Endodermal cell (in vitro differentiated cells): ENCODE results near the gene EMP3. TPM values are rescaled to one million over a fixed set of nuclear protein-coding genes. Genes with fewer than 3 reads are reported as not detected.

Experiments used
- DNase-seq: peaks from one replicate; pipeline ENCODE4 v3.0.0-alpha.2; 2017
- H3K27ac ChIP-seq: 2 replicates; pipeline ENCODE4 v1.5.1; 2013; ENCODE audit warnings: mild to moderate bottlenecking, low read depth, low read length, moderate library complexity
- H3K27me3 ChIP-seq: 2 replicates; pipeline ENCODE4 v1.6.1; 2013; ENCODE audit warnings: mild to moderate bottlenecking, low read length, moderate library complexity; ENCODE audit not compliant: insufficient read depth, control insufficient read depth, poor library complexity, severe bottlenecking
- H3K36me3 ChIP-seq: 2 replicates; pipeline ENCODE4 v1.7.0; 2013; ENCODE audit warnings: mild to moderate bottlenecking, low read length, moderate library complexity; ENCODE audit not compliant: control insufficient read depth, insufficient read depth
- H3K4me1 ChIP-seq: one replicate; pipeline ENCODE4 v1.7.0; 2013; ENCODE audit warnings: low read length; ENCODE audit not compliant: control insufficient read depth, insufficient read depth
- H3K4me3 ChIP-seq: 2 replicates; pipeline ENCODE4 v1.5.1; 2013; ENCODE audit warnings: mild to moderate bottlenecking, low read length, moderate library complexity
- H3K9ac ChIP-seq: 2 replicates; pipeline ENCODE4 v1.6.1; 2013; ENCODE audit warnings: mild to moderate bottlenecking, low read length, moderate library complexity; ENCODE audit not compliant: poor library complexity, severe bottlenecking; ENCODE audit errors: extremely low read depth
- H3K9me3 ChIP-seq: 2 replicates; pipeline ENCODE4 v1.6.1; 2013; ENCODE audit warnings: mild to moderate bottlenecking, low read length, moderate library complexity; ENCODE audit not compliant: control insufficient read depth
- H3K27ac Mint-ChIP-seq: 2 replicates; pipeline ENCODE4 v1.8.0; 2020; ENCODE audit warnings: mixed read lengths
- H3K27me3 Mint-ChIP-seq: 2 replicates; pipeline ENCODE4 v1.8.0; 2021; ENCODE audit warnings: mild to moderate bottlenecking, mixed read lengths; ENCODE audit not compliant: insufficient read depth
- H3K36me3 Mint-ChIP-seq: 2 replicates; pipeline ENCODE4 v1.8.0; 2020; ENCODE audit warnings: low read depth, mixed read lengths
- H3K4me1 Mint-ChIP-seq: 2 replicates; pipeline ENCODE4 v1.8.0; 2020; ENCODE audit warnings: mixed read lengths
- H3K4me3 Mint-ChIP-seq: 2 replicates; pipeline ENCODE4 v1.8.0; 2020; ENCODE audit warnings: mild to moderate bottlenecking, moderate library complexity, mixed read lengths
- H3K9me3 Mint-ChIP-seq: 2 replicates; pipeline ENCODE4 v1.8.0; 2020; ENCODE audit warnings: mild to moderate bottlenecking, mixed read lengths
- WGBS, 2 experiments: methylation state at CpG; one replicate each; pipeline versions ENCODE4 v1.1.5 to v1.1.7; 2013; ENCODE audit warnings: missing lambda C conversion rate in 2 of 2, mixed read lengths in 1 of 2; ENCODE audit not compliant: insufficient coverage in 1 of 2, insufficient read length in 1 of 2; 5-methylcytosine and 5-hydroxymethylcytosine counted together
- total RNA-seq, 2 donors: library from RNA; stranded (reverse); fragmentation: NEBNext Ultra II Directional in 1 of 2; extraction: Animal tissue kit (Norgen Biotek cat#: 25700) in 1 of 2; gene quantifications; 2 replicates in 1 of 2; 3 replicates in 1 of 2; pipeline ENCODE4 v1.2.1, GENCODE V29; 2021
- TF ChIP-seq, protein P1 (sequence below): fragments of 200-600 bp; sonication (generic); conservative IDR thresholded peaks from 2 replicates; pipeline ENCODE4 v1.5.0; 2021; ENCODE audit warnings: antibody characterized with exemption, mild to moderate bottlenecking

Gene EMP3
- total RNA-seq, 2 donors from 2014 or later, result 3.5 TPM

DNA sequence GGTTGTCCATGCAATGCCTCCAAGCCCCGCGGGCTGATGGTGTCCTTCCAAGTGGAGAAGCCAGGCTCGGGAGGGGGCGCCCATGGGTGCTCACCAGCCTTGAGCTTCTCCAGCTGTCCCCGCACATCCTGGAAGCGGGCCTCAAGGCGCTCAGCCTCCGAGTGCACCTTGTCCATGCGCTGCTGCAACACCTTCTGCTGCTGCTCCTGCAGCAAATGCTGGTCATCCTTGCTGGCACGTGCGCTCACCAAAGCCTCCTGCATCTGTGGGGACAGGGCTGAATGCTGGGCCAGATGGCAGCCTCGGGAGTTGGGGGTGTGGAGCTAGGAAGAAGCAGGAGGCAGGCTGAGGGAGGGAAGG, 22.8 kb upstream of the EMP3 start:
- peaks cover 7% of the 10 kb centered on the region for H3K4me1 Mint-ChIP-seq
- no peak for DNase-seq

DNA sequence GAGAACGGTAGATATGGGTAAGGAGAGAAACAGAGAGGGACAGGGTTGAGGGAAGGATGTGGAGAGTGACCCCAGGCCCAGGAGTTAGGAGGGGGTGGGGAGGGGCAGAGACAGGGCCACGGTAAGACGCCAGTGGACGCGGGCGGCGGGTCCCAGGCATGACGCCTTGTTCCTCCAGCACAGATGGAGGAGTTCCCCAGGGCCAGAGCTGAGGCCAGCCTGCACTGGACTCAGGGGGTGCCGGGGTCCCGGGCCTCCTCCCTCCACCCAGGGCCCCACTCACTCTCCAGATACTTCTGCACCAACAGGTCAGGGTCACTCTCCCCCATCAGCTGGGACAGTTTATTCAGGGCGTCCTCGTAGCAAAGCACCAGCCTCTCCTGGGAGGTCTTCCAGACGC, 22.0 kb upstream of the EMP3 start:
- H3K4me1 Mint-ChIP-seq, result peaks cover 7% of the 10 kb centered on the region
- H3K27me3 Mint-ChIP-seq, result peaks cover 46% of the 10 kb centered on the region
- TF ChIP-seq, protein P1, sequence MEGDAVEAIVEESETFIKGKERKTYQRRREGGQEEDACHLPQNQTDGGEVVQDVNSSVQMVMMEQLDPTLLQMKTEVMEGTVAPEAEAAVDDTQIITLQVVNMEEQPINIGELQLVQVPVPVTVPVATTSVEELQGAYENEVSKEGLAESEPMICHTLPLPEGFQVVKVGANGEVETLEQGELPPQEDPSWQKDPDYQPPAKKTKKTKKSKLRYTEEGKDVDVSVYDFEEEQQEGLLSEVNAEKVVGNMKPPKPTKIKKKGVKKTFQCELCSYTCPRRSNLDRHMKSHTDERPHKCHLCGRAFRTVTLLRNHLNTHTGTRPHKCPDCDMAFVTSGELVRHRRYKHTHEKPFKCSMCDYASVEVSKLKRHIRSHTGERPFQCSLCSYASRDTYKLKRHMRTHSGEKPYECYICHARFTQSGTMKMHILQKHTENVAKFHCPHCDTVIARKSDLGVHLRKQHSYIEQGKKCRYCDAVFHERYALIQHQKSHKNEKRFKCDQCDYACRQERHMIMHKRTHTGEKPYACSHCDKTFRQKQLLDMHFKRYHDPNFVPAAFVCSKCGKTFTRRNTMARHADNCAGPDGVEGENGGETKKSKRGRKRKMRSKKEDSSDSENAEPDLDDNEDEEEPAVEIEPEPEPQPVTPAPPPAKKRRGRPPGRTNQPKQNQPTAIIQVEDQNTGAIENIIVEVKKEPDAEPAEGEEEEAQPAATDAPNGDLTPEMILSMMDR, result no peak
- H3K9me3 ChIP-seq, result peaks cover 10% of the 10 kb centered on the region
- H3K4me1 ChIP-seq, result peaks cover 4% of the 10 kb centered on the region
- no peaks in the 10 kb centered on the region for H3K36me3 ChIP-seq
- WGBS, 2 experiments, result 92 to 94% methylated on average over 2 to 13 of the region's 13 CpGs
- H3K27me3 ChIP-seq, result peaks cover 36% of the 10 kb centered on the region
- H3K27ac Mint-ChIP-seq, result no peak overlapping the region
- H3K36me3 Mint-ChIP-seq, result no peaks in the 10 kb centered on the region
- no peak overlapping the region for H3K4me3 Mint-ChIP-seq
- H3K9me3 Mint-ChIP-seq, result peaks cover 1% of the 10 kb centered on the region
- H3K27ac ChIP-seq, result no peak overlapping the region
- H3K4me3 ChIP-seq, result no peak overlapping the region
- DNase-seq, result no peak
- no peak overlapping the region for H3K9ac ChIP-seq

More for the DNA sequence above, 22.8 kb upstream of the EMP3 start:
- Histone ChIP-seq H3K4me1 (peaks cover 4% of the 10 kb centered on the region), H3K4me3 (no peak overlapping the region), H3K36me3 (no peaks in the 10 kb centered on the region), H3K9me3 (peaks cover 10% of the 10 kb centered on the region), H3K27me3 (peaks cover 36% of the 10 kb centered on the region), H3K9ac (no peak overlapping the region), H3K27ac (no peak overlapping the region)
- Mint-ChIP-seq H3K4me3 (no peak overlapping the region), H3K27me3 (peaks cover 48% of the 10 kb centered on the region), H3K9me3 (peaks cover 1% of the 10 kb centered on the region), H3K27ac (no peak overlapping the region), H3K36me3 (no peaks in the 10 kb centered on the region)
- TF ChIP-seq, protein P1, result no peak
- 92 to 96% methylated on average over 11 to 12 of the region's 12 CpGs for WGBS, 2 experiments

DNA sequence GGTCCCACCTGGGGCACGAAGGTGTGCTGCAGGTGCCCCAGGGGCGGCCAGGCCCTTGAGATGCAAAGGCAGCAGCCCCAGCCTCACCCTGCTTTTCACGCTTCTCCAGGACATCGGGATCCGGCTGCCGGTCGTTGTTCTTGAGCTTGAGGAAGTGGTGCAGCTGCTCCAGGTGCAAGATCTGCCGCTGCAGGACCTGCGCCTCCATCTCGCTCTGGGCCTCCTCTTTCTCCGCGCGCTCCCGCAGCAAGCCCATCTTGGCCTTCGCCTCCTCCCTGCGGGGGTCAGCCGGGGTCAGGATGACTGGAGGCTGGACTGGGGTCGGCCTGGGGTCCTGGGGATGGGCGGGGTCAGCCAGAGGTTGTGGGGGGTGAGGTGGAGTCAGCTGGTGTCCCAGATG, 21.5 kb upstream of the EMP3 start:
- no peak for DNase-seq
- no peaks in the 10 kb centered on the region for H3K36me3 Mint-ChIP-seq
- peaks cover 36% of the 10 kb centered on the region for H3K27me3 ChIP-seq
- H3K27ac ChIP-seq, result no peak overlapping the region
- H3K27me3 Mint-ChIP-seq, result peaks cover 42% of the 10 kb centered on the region
- H3K4me1 ChIP-seq, result peaks cover 4% of the 10 kb centered on the region
- H3K9me3 Mint-ChIP-seq, result peaks cover 1% of the 10 kb centered on the region
- H3K4me1 Mint-ChIP-seq, result peaks cover 7% of the 10 kb centered on the region
- peaks cover 10% of the 10 kb centered on the region for H3K9me3 ChIP-seq
- no peak overlapping the region for H3K9ac ChIP-seq
- no peak overlapping the region for H3K27ac Mint-ChIP-seq
- TF ChIP-seq, protein P1, result no peak
- 87 to 98% methylated on average over 9 to 19 of the region's 19 CpGs for WGBS, 2 experiments
- no peak overlapping the region for H3K4me3 ChIP-seq
- H3K4me3 Mint-ChIP-seq, result no peak overlapping the region
- H3K36me3 ChIP-seq, result no peaks in the 10 kb centered on the region
